IPS-NIHi7 (cell line): ENCODE data around the gene KNOP1.

Experiments
- DNase-seq: peaks from one replicate; pipeline ENCODE4 v3.0.0; 2012; ENCODE audit warnings: mixed read lengths; ENCODE audit errors: extremely low spot score

KNOP1 gene

GRCh38 chr16:19717741-19718623, at the start of gene KNOP1, which contains the start of gene IQCK:
Gene KNOP1, minus strand, starts transcription at chr16:19718227. Its CDS starts 3,192 bp downstream, at chr16:19715035.
Gene IQCK, plus strand, starts transcription at chr16:19718271. Its CDS starts 36 bp downstream, at chr16:19718307.
- peak; percentile 95 for DNase-seq

- DNase-seq: no peak
These were observed 49.5 kb upstream of the KNOP1 start for GRCh38 chr16:19767497-19767896.

- no peak for DNase-seq
These were observed 49.0 kb upstream of the KNOP1 start for GRCh38 chr16:19766988-19767387.

GRCh38 chr16:19766554-19766884, 48.5 kb upstream of the KNOP1 start:
- DNase-seq: no peak

GRCh38 chr16:19765860-19766553, 48.0 kb upstream of the KNOP1 start:
- DNase-seq: no peak

- no peak for DNase-seq
These were observed 42.5 kb upstream of the KNOP1 start for GRCh38 chr16:19760356-19761060.

- DNase-seq: no peak
These were observed 40.0 kb upstream of the KNOP1 start for GRCh38 chr16:19757762-19758595.

GRCh38 chr16:19757026-19757425, 39.0 kb upstream of the KNOP1 start:
- no peak for DNase-seq

- DNase-seq: peak; percentile 22
These were observed 37.2 kb upstream of the KNOP1 start for GRCh38 chr16:19755268-19755667.

- no peak for DNase-seq
These were observed 36.6 kb upstream of the KNOP1 start for GRCh38 chr16:19754644-19755036.

- DNase-seq: no peak
These were observed 36.0 kb upstream of the KNOP1 start for GRCh38 chr16:19753815-19754643.

GRCh38 chr16:19751478-19752385, 33.7 kb upstream of the KNOP1 start:
- DNase-seq: no peak

GRCh38 chr16:19749571-19750080, 31.6 kb upstream of the KNOP1 start:
- no peak for DNase-seq

GRCh38 chr16:19748389-19749168, 30.6 kb upstream of the KNOP1 start:
- no peak for DNase-seq

- no peak for DNase-seq
These were observed 28.5 kb upstream of the KNOP1 start for GRCh38 chr16:19746561-19746960.

GRCh38 chr16:19745286-19746010, 27.4 kb upstream of the KNOP1 start:
- no peak for DNase-seq

GRCh38 chr16:19744670-19745069, 26.6 kb upstream of the KNOP1 start:
- no peak for DNase-seq

- DNase-seq: no peak
These were observed 25.8 kb upstream of the KNOP1 start for GRCh38 chr16:19743816-19744159.
